B cell (primary cell): Measurements from ENCODE around the gene GRIP1. TPM values are rescaled to one million over a fixed set of nuclear protein-coding genes. Genes with fewer than 3 reads are reported as not detected.
A peak's percentile ranks its signal among the peaks of the same experiment; 100 is the strongest.

Experiments used
- ATAC-seq: fragments of 200-7000 bp; cut with Tn5 transposase; one replicate; pipeline ENCODE4 v1.10.0; 2021; ENCODE audit warnings: low read depth, mild to moderate bottlenecking, moderate number of reproducible peaks, moderate library complexity
- CTCF ChIA-PET: fragments of 350-600 bp; sonication (Branson Sonifier 250); formaldehyde crosslinking; loops from one replicate; lab custom pipeline; 2021; ENCODE audit warnings: antibody characterized with exemption, inconsistent platforms; lab: Charles Lee
- POLR2A ChIA-PET: fragments of 350-600 bp; sonication (Branson Sonifier 250); formaldehyde crosslinking; loops from one replicate; lab custom pipeline; 2021; ENCODE audit warnings: antibody characterized with exemption; lab: Charles Lee
- DNase-seq: peaks from one replicate; pipeline ENCODE4 v3.0.0; 2013
- H2AFZ ChIP-seq: 2 replicates; pipeline ENCODE4 v1.6.1; 2012; ENCODE audit warnings: mild to moderate bottlenecking, low read depth, low read length; ENCODE audit not compliant: insufficient read depth, poor library complexity, severe bottlenecking
- H3K27ac ChIP-seq, 2 donors: 1 replicate in 1 of 2; 2 replicates in 1 of 2; pipeline ENCODE4 v1.5.1; 2012 to 2013; ENCODE audit warnings: low read length in 2 of 2, mild to moderate bottlenecking in 2 of 2, moderate library complexity in 1 of 2
- H3K27me3 ChIP-seq, 4 experiments: fragments of 200-600 bp in 1 of 4; sonication (generic) in 1 of 4; replicated peaks in 1 of 4; 1 replicate in 2 of 4; 2 replicates in 2 of 4; pipeline versions ENCODE4 v1.6.1 to v1.7.0; 2013 to 2016; ENCODE audit warnings: low read length in 3 of 4, mild to moderate bottlenecking in 2 of 4, mixed read lengths in 1 of 4, moderate library complexity in 1 of 4; ENCODE audit not compliant: insufficient read depth in 4 of 4, control insufficient read depth in 3 of 4; ENCODE audit errors: control extremely low read depth in 1 of 4
- H3K36me3 ChIP-seq, 2 experiments: replicated peaks in 1 of 2; 1 replicate in 1 of 2; 2 replicates in 1 of 2; pipeline versions ENCODE4 v1.6.1 to v1.7.1; 2013; ENCODE audit warnings: low read length in 1 of 2; ENCODE audit not compliant: insufficient read depth in 2 of 2, control insufficient read depth in 1 of 2; ENCODE audit errors: control extremely low read depth in 1 of 2, extremely low read depth in 1 of 2
- H3K4me1 ChIP-seq, 2 donors: fragments of 200-600 bp in 1 of 2; sonication (generic) in 1 of 2; 1 replicate in 1 of 2; 2 replicates in 1 of 2; pipeline versions ENCODE4 v1.5.1 to v1.6.1; 2013 to 2017; ENCODE audit warnings: low read length in 2 of 2; ENCODE audit not compliant: control insufficient read depth in 2 of 2, insufficient read depth in 2 of 2
- H3K4me2 ChIP-seq: replicated peaks from 2 replicates; pipeline ENCODE3; 2012; ENCODE audit warnings: mild to moderate bottlenecking, low read depth, low read length; ENCODE audit not compliant: poor library complexity, severe bottlenecking
- H3K4me3 ChIP-seq, 5 experiments: fragments of 200-600 bp in 1 of 5; sonication (generic) in 1 of 5; 1 replicate in 3 of 5; 2 replicates in 2 of 5; pipeline versions ENCODE4 v1.5.1 to v1.7.0; 2011 to 2016; ENCODE audit warnings: low read length in 4 of 5, mild to moderate bottlenecking in 4 of 5, low read depth in 2 of 5, control low read depth in 1 of 5, moderate library complexity in 1 of 5; ENCODE audit not compliant: insufficient read depth in 1 of 5; ENCODE audit errors: control extremely low read depth in 1 of 5, extremely low read depth in 1 of 5
- H3K79me2 ChIP-seq: fragments of 200-600 bp; sonication (generic); one replicate; pipeline ENCODE4 v1.6.0; 2016; ENCODE audit warnings: low read length; ENCODE audit not compliant: control insufficient read depth, insufficient read depth
- H3K9ac ChIP-seq: fragments of 200-600 bp; sonication (generic); 2 replicates; pipeline ENCODE4 v1.6.1; 2017; ENCODE audit warnings: mild to moderate bottlenecking, low read length, moderate library complexity
- H3K9me3 ChIP-seq, 3 donors: one replicate each; pipeline versions ENCODE4 v1.6.1 to v1.7.1; 2013; ENCODE audit warnings: low read length in 2 of 3; ENCODE audit not compliant: control insufficient read depth in 2 of 3, insufficient read depth in 1 of 3; ENCODE audit errors: control extremely low read depth in 1 of 3
- H4K20me1 ChIP-seq: 2 replicates; pipeline ENCODE4 v1.6.0; 2012; ENCODE audit warnings: mild to moderate bottlenecking, low read length; ENCODE audit not compliant: insufficient read depth, control insufficient read depth, poor library complexity, severe bottlenecking
- H3K27ac Mint-ChIP-seq: one replicate; pipeline ENCODE4 v1.8.0; 2021; ENCODE audit warnings: mixed read lengths
- H3K27me3 Mint-ChIP-seq: one replicate; pipeline ENCODE4 v1.8.0; 2021; ENCODE audit warnings: mixed read lengths
- H3K4me1 Mint-ChIP-seq: one replicate; pipeline ENCODE4 v1.8.0; 2021; ENCODE audit warnings: mixed read lengths
- H3K4me3 Mint-ChIP-seq: one replicate; pipeline ENCODE4 v1.8.0; 2021; ENCODE audit warnings: mixed read lengths
- H3K9me3 Mint-ChIP-seq: one replicate; pipeline ENCODE4 v1.8.0; 2022; ENCODE audit warnings: mixed read lengths; ENCODE audit not compliant: insufficient read depth
- CTCF ChIP-seq: fragments of 200-600 bp; IDR thresholded peaks from one replicate; pipeline ENCODE4 v1.8.0; 2022; ENCODE audit warnings: antibody characterized with exemption, mild to moderate bottlenecking
- EZH2 ChIP-seq: IDR thresholded peaks from 2 replicates; pipeline ENCODE4 v1.6.1; 2012; ENCODE audit warnings: borderline replicate concordance, low read depth, mild to moderate bottlenecking, moderate library complexity, low read length; ENCODE audit not compliant: insufficient read depth, poor library complexity, severe bottlenecking
- WGBS: methylation state at CpG from one replicate; pipeline ENCODE4 v1.1.5; 2013; ENCODE audit warnings: missing lambda C conversion rate; ENCODE audit not compliant: insufficient coverage; 5-methylcytosine and 5-hydroxymethylcytosine counted together
- intact Hi-C: fragments of 100-400 bp; cut with micrococcal nuclease; formaldehyde crosslinking; loops from one replicate; pipeline ENCODE4 v1.10.0; 2022
- polyA plus RNA-seq: library from polyadenylated mRNA; depleted of rRNA; stranded (reverse); fragments of >200 nt; gene quantifications from 2 replicates; pipeline ENCODE4 v1.2.3, GENCODE V29; 2012
- total RNA-seq, 2 donors: library from RNA; stranded (reverse); fragments of 120-200 nt in 1 of 2; gene quantifications; 1 replicate in 1 of 2; 2 replicates in 1 of 2; pipeline versions ENCODE4 v1.2.3 to v1.2.4, GENCODE V29; 2013 to 2022

Gene GRIP1
- total and polyA plus RNA-seq, 2 donors (not counting 1 experiment from before 2014, with no cell fraction given) = 0.22 TPM; not detected in 1

GRCh38 chr12:66662729-66663128 is 16.1 kb downstream of the GRIP1 start:
- no peak overlapping the region for H3K4me3 ChIP-seq
- peak overlapping the region in 1 of 2 donors; percentile 26 for H3K27ac ChIP-seq
- peaks cover 30 to 37% of the 10 kb centered on the region in 2 donors for H3K4me1 ChIP-seq
- Mint-ChIP-seq H3K9me3 (no peaks in the 10 kb centered on the region), H3K4me1 (peaks cover 37% of the 10 kb centered on the region), H3K27ac (peak overlapping the region; percentile 39), H3K27me3 (no peaks in the 10 kb centered on the region), H3K4me3 (peak overlapping the region; percentile 35)
- no peaks in the 10 kb centered on the region for H3K36me3 ChIP-seq
- intact Hi-C loops = loop anchor here (1.0 to 5.0 kb wide), 3 partner anchors 21 to 40 kb away; no protein-coding TSS in a partner anchor
- no peak overlapping the region for H3K9ac ChIP-seq
- no CpG with 5 or more reads among the region's 1 CpG for WGBS
- no peaks in the 10 kb centered on the region for H3K79me2 ChIP-seq
- TF ChIP-seq CTCF (no peak), EZH2 (no peak)
- no peak overlapping the region for H2AFZ ChIP-seq
- no peaks in the 10 kb centered on the region for H3K9me3 ChIP-seq
- ATAC-seq = no peak
- ChIA-PET CTCF (interaction anchor here (1.0 to 1.6 kb wide), 2 partner anchors 30 to 199 kb away, joined by 3 to 4 read pairs; no protein-coding TSS in a partner anchor), POLR2A (no interaction called here)
- H3K27me3 ChIP-seq = no peaks in the 10 kb centered on the region
- no peaks in the 10 kb centered on the region for H4K20me1 ChIP-seq
- no peak for DNase-seq
- peak overlapping the region; percentile 59 for H3K4me2 ChIP-seq

GRCh38 chr12:66662179-66662578 is 16.7 kb downstream of the GRIP1 start:
- Histone ChIP-seq H3K9me3 (no peaks in the 10 kb centered on the region), H4K20me1 (no peaks in the 10 kb centered on the region), H3K79me2 (no peaks in the 10 kb centered on the region), H3K9ac (peak overlapping the region; percentile 19), H3K27me3 (no peaks in the 10 kb centered on the region), H3K36me3 (no peaks in the 10 kb centered on the region), H2AFZ (no peak overlapping the region), H3K4me2 (peak overlapping the region; percentile 59), H3K4me3 (peak overlapping the region in 1 of 5 experiments; percentile 14), H3K4me1 (peaks cover 30 to 37% of the 10 kb centered on the region in 2 donors), H3K27ac (peak overlapping the region; percentile 67 to 68)
- peak; percentile 85 for DNase-seq
- peak overlapping the region; percentile 50 for H3K4me3 Mint-ChIP-seq
- peak; percentile 98 for ATAC-seq
- POLR2A ChIA-PET = no interaction called here
- peaks cover 37% of the 10 kb centered on the region for H3K4me1 Mint-ChIP-seq
- intact Hi-C loops = loop anchor here (1.0 to 5.0 kb wide), 3 partner anchors 21 to 40 kb away; no protein-coding TSS in a partner anchor
- CTCF ChIA-PET = interaction anchor here (1.0 to 1.6 kb wide), 2 partner anchors 30 to 199 kb away, joined by 3 to 4 read pairs; no protein-coding TSS in a partner anchor
- no peaks in the 10 kb centered on the region for H3K27me3 Mint-ChIP-seq
- H3K9me3 Mint-ChIP-seq = no peaks in the 10 kb centered on the region
- peak overlapping the region; percentile 28 for H3K27ac Mint-ChIP-seq
- no peak for TF ChIP-seq EZH2
- no peak for TF ChIP-seq CTCF
